ENCODE data around the gene RER1. TPM values are rescaled to one million over a fixed set of nuclear protein-coding genes. Genes with fewer than 3 reads are reported as not detected.

RER1 gene
- total and polyA plus RNA-seq, 9 donors: 51.0 to 224 (median 99.0) TPM

GRCh38 chr1:2378956-2379732 lies 12.5 kb upstream of the RER1 start:
- DNase-seq: peak in 3 of 5 donors; percentile 14 to 23 (median 17)
- H3K27ac ChIP-seq: no peak overlapping the region
- H3K36me3 ChIP-seq: no peaks in the 10 kb centered on the region
- no peaks in the 10 kb centered on the region for H3K9me3 ChIP-seq
- peaks cover 4% of the 10 kb centered on the region for H3K4me1 ChIP-seq (ENCODE audit: insufficient read depth)
- H3K27me3 ChIP-seq: no peaks in the 10 kb centered on the region
- H3K4me3 ChIP-seq: no peak overlapping the region
- TF ChIP-seq POLR2A (IDR thresholded peaks at IDR 0.05) (no peak), EP300 (IDR thresholded peaks at IDR 0.05) (no peak), CTCF (IDR thresholded peaks at IDR 0.05) (no peak)
- intact Hi-C loops (cut with DNase I): loop anchor here in 1 of 4 donors (5.0 kb wide), 1 partner anchor 202 kb away; no protein-coding TSS in a partner anchor
- WGBS, 3 donors: 73 to 80% (median 76%) methylated on average over 18 of the region's 18 CpGs

GRCh38 chr1:2379733-2380404 lies 11.8 kb upstream of the RER1 start:
- WGBS, 3 donors: 89% methylated on average over 23 of the region's 23 CpGs
- H3K4me1 ChIP-seq (ENCODE audit: insufficient read depth): peaks cover 4% of the 10 kb centered on the region
- peak in 3 of 5 donors; percentile 17 to 37 (median 21) for DNase-seq
- H3K27ac ChIP-seq: no peak overlapping the region
- no peaks in the 10 kb centered on the region for H3K9me3 ChIP-seq
- H3K4me3 ChIP-seq: no peak overlapping the region
- intact Hi-C loops (cut with DNase I): loop anchor here in 3 of 4 donors (5.0 kb wide), 4 partner anchors 58 to 203 kb away; no protein-coding TSS in a partner anchor
- no peaks in the 10 kb centered on the region for H3K27me3 ChIP-seq
- H3K36me3 ChIP-seq: no peaks in the 10 kb centered on the region
- TF ChIP-seq EP300 (IDR thresholded peaks at IDR 0.05) (no peak), POLR2A (IDR thresholded peaks at IDR 0.05) (no peak), CTCF (IDR thresholded peaks at IDR 0.05) (no peak)

DNA sequence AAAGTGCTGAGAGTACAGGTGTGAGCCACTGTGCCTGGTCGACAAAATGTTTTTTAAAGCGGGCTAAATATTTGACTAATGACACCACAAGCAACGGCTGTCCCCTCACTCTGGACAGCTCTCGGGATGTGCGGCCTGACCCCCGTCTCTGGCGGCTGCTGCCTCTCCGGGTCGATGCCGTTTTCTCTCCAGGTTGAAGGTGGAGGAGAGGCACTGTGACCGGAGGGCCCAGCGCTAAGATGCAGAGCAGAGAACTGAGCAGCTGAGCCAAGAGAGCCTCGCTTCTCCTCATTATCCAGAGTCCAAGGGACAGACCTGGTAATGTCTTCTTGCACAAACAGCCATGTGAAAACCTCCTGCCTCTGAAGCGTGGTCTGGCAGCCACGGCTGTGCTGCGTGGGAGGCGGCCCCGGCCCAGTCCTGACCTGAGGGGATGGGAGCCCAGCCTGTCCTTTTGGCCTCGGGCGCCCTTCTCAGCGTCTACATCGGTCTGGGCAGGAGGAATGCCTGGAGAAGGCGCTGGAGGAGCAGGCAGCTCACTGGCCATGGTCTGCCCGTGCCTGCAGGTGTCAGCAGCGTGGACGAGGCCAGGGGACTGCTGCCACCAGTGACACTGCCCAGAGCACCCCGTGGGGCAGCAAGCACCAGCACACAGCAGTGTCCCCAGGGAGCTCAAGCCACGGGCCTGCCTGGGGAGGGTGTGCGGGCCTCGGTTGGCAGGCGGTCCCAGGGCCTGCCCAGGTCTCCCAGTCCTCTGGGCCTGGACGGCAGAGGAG lies 10.6 kb upstream of the RER1 start:
- TF ChIP-seq CTCF (IDR thresholded peaks at IDR 0.05): no peak
- TF ChIP-seq EP300 (IDR thresholded peaks at IDR 0.05): no peak
- no peak for TF ChIP-seq POLR2A (IDR thresholded peaks at IDR 0.05)
- DNase-seq: peak in 4 of 5 donors; percentile 33 to 80 (median 52)
- intact Hi-C loops (cut with DNase I): loop anchor here in 3 of 4 donors (1.0 to 5.0 kb wide), 4 partner anchors 59 to 184 kb away; no protein-coding TSS in a partner anchor
- Histone ChIP-seq H3K36me3 (no peaks in the 10 kb centered on the region), H3K9me3 (no peaks in the 10 kb centered on the region), H3K27me3 (no peaks in the 10 kb centered on the region), H3K4me1 (ENCODE audit: insufficient read depth) (peaks cover 4% of the 10 kb centered on the region), H3K4me3 (no peak overlapping the region), H3K27ac (no peak overlapping the region)
- 37 to 45% (median 40%) methylated on average over 32 of the region's 32 CpGs for WGBS, 3 donors
